ENCODE data around the gene ADAMTS3. TPM values are rescaled to one million over a fixed set of nuclear protein-coding genes. Genes with fewer than 3 reads are reported as not detected.

Gene ADAMTS3
- total and polyA plus RNA-seq, 2 of the 13 experiments (the other 11 are each of a cell fraction or from before 2014, with no cell fraction given) = not detected

- intact Hi-C loops (cut with micrococcal nuclease; ENCODE audit: unreplicated experiment) = no loop called here
- ChIA-PET CTCF (ENCODE audit: low intra/inter-chr PET ratio, low total read pairs) (no interaction called here), POLR2A (no interaction called here)
- H3K4me3 ChIP-seq (replicated peaks in 1 of 3; ENCODE audit: insufficient read depth in 1 of 3, low read depth in 2 of 3, low read length in 3 of 3) = no peak overlapping the region
- H3K4me2 ChIP-seq (ENCODE audit: low read depth, low read length) = no peak overlapping the region
- H3K4me1 ChIP-seq (ENCODE audit: insufficient read depth, low read length) = no peaks in the 10 kb centered on the region
- no peak for DNase-seq (ENCODE audit: low spot score)
- no peak overlapping the region for H3K9ac ChIP-seq (ENCODE audit: insufficient read depth, low read depth, low read length)
- no TSS peak for BruUV-seq (replicated peaks)
- no peaks in the 10 kb centered on the region for H3K79me2 ChIP-seq (ENCODE audit: insufficient read depth, low read length)
- 1% methylated on average over 3 of the region's 3 CpGs for WGBS (ENCODE audit: low lambda C conversion rate)
- no peak for TF ChIP-seq NFKBIZ (CRISPR knock-in tag; IDR thresholded peaks at IDR 0.05)
- no peak overlapping the region for H2AFZ ChIP-seq (ENCODE audit: low read length)
- no peak for ATAC-seq
- H3K27ac ChIP-seq (ENCODE audit: extremely low read length, insufficient read depth, low read length) = no peak overlapping the region
- H4K20me1 ChIP-seq (ENCODE audit: insufficient read depth, low read length) = no peaks in the 10 kb centered on the region
- H3K9me3 ChIP-seq (ENCODE audit: low read length) = no peaks in the 10 kb centered on the region
- no peaks in the 10 kb centered on the region for H3K36me3 ChIP-seq (replicated peaks in 1 of 2; ENCODE audit: control insufficient read depth in 1 of 2, insufficient read depth in 2 of 2, low read length in 2 of 2)
- no peak for FAIRE-seq
- in situ Hi-C loops (cut with HindIII; ENCODE audit: extremely low pct_ligation_motif_present, low pct_unique_long_range_greater_than_20kb) = no loop called here
- H3K27me3 ChIP-seq (ENCODE audit: control insufficient read depth in 1 of 2, insufficient read depth in 2 of 2, low read length in 2 of 2) = no peaks in the 10 kb centered on the region
Observed at GRCh38 chr4:72446353-72447055, 122.5 kb downstream of the ADAMTS3 start.

DNA sequence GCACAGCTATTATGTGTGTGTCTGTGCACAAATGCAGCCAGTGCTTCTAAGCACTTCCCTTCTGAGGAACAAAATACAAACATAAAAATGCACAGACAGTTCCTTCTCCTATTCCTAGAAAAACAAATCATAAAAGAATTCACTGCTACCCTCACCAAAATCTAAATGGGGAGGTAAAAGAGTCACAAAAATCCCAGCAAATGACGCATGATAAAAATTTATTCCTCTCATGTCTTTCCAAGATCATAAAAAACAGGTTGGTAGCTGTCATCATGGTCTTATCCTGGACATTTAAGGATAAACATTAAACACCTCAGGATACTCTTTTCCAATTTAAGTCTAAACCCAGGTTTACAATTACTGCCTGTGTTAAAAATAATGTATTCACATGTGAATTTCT is 124.9 kb downstream of the ADAMTS3 start:
- Histone ChIP-seq H3K9me3 (ENCODE audit: low read length) (no peaks in the 10 kb centered on the region), H3K9ac (ENCODE audit: insufficient read depth, low read depth, low read length) (no peak overlapping the region), H3K79me2 (ENCODE audit: insufficient read depth, low read length) (no peaks in the 10 kb centered on the region), H3K4me2 (ENCODE audit: low read depth, low read length) (no peak overlapping the region), H4K20me1 (ENCODE audit: insufficient read depth, low read length) (no peaks in the 10 kb centered on the region), H3K27ac (ENCODE audit: extremely low read length, insufficient read depth, low read length) (no peak overlapping the region), H3K4me3 (replicated peaks in 1 of 3; ENCODE audit: insufficient read depth in 1 of 3, low read depth in 2 of 3, low read length in 3 of 3) (no peak overlapping the region), H2AFZ (ENCODE audit: low read length) (no peak overlapping the region), H3K36me3 (replicated peaks in 1 of 2; ENCODE audit: control insufficient read depth in 1 of 2, insufficient read depth in 2 of 2, low read length in 2 of 2) (no peaks in the 10 kb centered on the region), H3K4me1 (ENCODE audit: insufficient read depth, low read length) (no peaks in the 10 kb centered on the region), H3K27me3 (ENCODE audit: control insufficient read depth in 1 of 2, insufficient read depth in 2 of 2, low read length in 2 of 2) (no peaks in the 10 kb centered on the region)
- 4% methylated on average over 1 of the region's 1 CpG for WGBS (ENCODE audit: low lambda C conversion rate)
- DNase-seq (ENCODE audit: low spot score) = no peak
- in situ Hi-C loops (cut with HindIII; ENCODE audit: extremely low pct_ligation_motif_present, low pct_unique_long_range_greater_than_20kb) = no loop called here
- FAIRE-seq = no peak
- ATAC-seq = no peak
- no TSS peak for BruUV-seq (replicated peaks)
- ChIA-PET CTCF (ENCODE audit: low intra/inter-chr PET ratio, low total read pairs) (no interaction called here), POLR2A (no interaction called here)
- intact Hi-C loops (cut with micrococcal nuclease; ENCODE audit: unreplicated experiment) = no loop called here
- TF ChIP-seq TERF1 (CRISPR knock-in tag; IDR thresholded peaks at IDR 0.05) (no peak), SP4 (CRISPR knock-in tag; IDR thresholded peaks at IDR 0.05) (no peak), ZNF367 (CRISPR knock-in tag; IDR thresholded peaks at IDR 0.05; ENCODE audit: borderline replicate concordance) (no peak), ZNF614 (CRISPR knock-in tag; IDR thresholded peaks at IDR 0.05; ENCODE audit: borderline replicate concordance) (no peak), EZH2 (conservative IDR thresholded peaks at IDR 0.05; ENCODE audit: low read depth, low read length) (no peak), NRL (CRISPR knock-in tag; IDR thresholded peaks at IDR 0.05; ENCODE audit: borderline replicate concordance) (no peak), FOXC1 (CRISPR knock-in tag; IDR thresholded peaks at IDR 0.05; ENCODE audit: borderline replicate concordance) (no peak)
- TF ChIP-seq, protein P1, sequence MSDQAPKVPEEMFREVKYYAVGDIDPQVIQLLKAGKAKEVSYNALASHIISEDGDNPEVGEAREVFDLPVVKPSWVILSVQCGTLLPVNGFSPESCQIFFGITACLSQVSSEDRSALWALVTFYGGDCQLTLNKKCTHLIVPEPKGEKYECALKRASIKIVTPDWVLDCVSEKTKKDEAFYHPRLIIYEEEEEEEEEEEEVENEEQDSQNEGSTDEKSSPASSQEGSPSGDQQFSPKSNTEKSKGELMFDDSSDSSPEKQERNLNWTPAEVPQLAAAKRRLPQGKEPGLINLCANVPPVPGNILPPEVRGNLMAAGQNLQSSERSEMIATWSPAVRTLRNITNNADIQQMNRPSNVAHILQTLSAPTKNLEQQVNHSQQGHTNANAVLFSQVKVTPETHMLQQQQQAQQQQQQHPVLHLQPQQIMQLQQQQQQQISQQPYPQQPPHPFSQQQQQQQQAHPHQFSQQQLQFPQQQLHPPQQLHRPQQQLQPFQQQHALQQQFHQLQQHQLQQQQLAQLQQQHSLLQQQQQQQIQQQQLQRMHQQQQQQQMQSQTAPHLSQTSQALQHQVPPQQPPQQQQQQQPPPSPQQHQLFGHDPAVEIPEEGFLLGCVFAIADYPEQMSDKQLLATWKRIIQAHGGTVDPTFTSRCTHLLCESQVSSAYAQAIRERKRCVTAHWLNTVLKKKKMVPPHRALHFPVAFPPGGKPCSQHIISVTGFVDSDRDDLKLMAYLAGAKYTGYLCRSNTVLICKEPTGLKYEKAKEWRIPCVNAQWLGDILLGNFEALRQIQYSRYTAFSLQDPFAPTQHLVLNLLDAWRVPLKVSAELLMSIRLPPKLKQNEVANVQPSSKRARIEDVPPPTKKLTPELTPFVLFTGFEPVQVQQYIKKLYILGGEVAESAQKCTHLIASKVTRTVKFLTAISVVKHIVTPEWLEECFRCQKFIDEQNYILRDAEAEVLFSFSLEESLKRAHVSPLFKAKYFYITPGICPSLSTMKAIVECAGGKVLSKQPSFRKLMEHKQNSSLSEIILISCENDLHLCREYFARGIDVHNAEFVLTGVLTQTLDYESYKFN (CRISPR knock-in tag; conservative IDR thresholded peaks at IDR 0.05) = no peak
- TF ChIP-seq, protein P2, sequence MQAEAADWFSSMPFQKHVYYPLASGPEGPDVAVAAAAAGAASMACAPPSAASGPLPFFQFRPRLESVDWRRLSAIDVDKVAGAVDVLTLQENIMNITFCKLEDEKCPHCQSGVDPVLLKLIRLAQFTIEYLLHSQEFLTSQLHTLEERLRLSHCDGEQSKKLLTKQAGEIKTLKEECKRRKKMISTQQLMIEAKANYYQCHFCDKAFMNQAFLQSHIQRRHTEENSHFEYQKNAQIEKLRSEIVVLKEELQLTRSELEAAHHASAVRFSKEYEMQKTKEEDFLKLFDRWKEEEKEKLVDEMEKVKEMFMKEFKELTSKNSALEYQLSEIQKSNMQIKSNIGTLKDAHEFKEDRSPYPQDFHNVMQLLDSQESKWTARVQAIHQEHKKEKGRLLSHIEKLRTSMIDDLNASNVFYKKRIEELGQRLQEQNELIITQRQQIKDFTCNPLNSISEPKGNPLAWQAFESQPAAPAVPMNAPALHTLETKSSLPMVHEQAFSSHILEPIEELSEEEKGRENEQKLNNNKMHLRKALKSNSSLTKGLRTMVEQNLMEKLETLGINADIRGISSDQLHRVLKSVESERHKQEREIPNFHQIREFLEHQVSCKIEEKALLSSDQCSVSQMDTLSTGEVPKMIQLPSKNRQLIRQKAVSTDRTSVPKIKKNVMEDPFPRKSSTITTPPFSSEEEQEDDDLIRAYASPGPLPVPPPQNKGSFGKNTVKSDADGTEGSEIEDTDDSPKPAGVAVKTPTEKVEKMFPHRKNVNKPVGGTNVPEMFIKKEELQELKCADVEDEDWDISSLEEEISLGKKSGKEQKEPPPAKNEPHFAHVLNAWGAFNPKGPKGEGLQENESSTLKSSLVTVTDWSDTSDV (CRISPR knock-in tag; IDR thresholded peaks at IDR 0.05) = no peak

Data from HepG2 (cell line).